ENCODE measurements around the gene SREK1.

SREK1 gene

GRCh38 chr5:66164044-66164790 is 20.1 kb downstream of the SREK1 start:
- no peak for DNase-seq (ENCODE audit: low read depth)

GRCh38 chr5:66168226-66168625 is 24.1 kb downstream of the SREK1 start:
- DNase-seq (ENCODE audit: low read depth) = no peak

DNA sequence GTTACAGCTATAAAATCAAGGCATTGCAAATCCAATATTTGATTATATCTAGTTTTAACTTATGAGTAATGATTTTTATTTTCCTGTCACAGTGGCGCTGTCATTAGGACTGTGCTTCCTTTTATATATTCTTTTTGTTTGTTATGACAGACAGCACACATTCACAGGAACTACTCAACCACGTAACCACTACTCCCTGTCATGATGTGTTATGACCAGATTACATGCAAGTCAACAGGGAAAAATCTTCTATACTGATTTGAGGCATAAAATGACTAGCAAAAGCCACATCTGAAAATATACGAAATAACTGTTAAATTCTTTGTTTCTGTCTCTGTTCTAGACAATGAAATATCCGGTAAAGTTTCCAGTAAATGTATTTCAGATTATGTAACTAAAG is 25.4 kb downstream of the SREK1 start:
- no peak for DNase-seq (ENCODE audit: low read depth)

- no peak for DNase-seq (ENCODE audit: low read depth)
These were observed 26.3 kb downstream of the SREK1 start for GRCh38 chr5:66170195-66170919.

- no peak for DNase-seq (ENCODE audit: low read depth)
These were observed 27.5 kb downstream of the SREK1 start for GRCh38 chr5:66171349-66172344.

DNA sequence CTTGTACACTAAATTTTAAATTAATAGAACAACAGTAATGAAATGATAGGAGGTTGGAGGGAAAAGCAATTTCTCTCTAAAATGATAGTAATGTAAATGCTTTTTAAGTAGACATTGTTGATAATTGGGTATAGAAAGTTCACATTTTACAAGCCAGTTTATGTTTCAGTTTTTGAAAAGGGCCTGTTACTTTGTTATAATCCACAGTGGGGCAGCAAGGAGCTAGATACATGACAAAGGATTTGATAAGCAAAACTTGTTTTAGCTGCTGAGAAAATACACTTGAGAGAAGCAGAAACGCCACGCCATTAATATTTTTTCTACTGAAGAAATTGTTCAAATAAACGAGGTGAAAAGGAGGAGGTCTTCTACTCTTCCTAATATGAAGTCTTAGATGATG is 30.2 kb downstream of the SREK1 start:
- DNase-seq (ENCODE audit: low read depth) = no peak

GRCh38 chr5:66178799-66179198 is 34.7 kb downstream of the SREK1 start:
- DNase-seq (ENCODE audit: low read depth) = no peak

DNA sequence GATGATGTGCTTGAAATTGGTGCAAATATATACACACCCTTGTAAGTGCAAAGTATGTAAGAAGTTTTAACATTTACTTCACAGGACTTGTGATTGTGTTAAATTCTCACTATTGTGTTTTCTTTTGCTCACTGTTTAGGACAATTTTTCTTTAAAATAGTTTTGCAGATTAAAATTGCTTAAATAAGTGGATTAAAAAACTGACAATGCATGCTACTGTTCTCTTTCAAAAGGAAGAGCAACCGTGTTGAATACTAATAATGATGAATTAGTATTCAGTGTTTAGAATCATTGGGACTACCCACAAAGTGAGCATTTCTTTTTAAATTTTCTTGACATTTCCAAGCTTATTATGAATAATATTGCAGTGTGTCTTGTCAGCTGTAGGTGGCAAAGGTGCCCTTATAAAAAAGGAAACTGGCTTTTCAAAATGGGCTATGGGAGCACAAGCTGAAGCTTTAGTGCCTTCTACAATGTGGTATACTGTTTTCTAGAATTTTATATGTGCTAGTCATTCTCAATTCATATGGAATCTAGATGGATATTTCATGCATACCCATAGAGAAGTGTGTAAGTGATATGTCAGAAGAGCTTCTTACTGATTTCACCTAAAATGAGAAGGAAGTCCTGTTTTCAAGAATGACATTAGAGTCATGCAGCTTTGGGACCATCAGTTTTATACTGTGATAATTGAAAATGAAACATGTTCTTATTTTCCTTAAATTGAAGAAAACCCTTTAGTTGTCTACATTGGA is 35.4 kb downstream of the SREK1 start:
- DNase-seq (ENCODE audit: low read depth) = no peak

GRCh38 chr5:66180282-66181155 is 36.4 kb downstream of the SREK1 start:
- DNase-seq (ENCODE audit: low read depth) = no peak

DNA sequence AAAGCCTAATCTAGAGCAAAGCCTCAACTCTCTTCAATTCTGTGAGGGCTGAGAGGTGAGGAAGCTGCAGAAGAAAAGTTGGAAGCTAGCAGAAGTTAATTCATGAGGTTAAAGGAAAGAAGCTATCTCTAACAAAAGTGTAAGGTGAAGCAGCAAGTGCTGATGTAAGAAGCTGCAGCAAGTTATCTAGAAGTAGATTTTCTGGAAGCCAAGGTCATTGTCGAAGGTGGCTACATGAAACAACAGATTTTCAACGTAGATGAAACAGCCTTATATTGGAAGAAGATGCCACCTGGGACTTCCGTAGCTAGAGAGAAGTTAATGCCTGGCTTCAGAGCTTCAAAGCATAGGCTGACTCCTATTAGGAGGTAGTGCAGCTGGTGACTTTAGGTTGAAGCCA is 42.0 kb downstream of the SREK1 start:
- DNase-seq (ENCODE audit: low read depth) = no peak

DNA sequence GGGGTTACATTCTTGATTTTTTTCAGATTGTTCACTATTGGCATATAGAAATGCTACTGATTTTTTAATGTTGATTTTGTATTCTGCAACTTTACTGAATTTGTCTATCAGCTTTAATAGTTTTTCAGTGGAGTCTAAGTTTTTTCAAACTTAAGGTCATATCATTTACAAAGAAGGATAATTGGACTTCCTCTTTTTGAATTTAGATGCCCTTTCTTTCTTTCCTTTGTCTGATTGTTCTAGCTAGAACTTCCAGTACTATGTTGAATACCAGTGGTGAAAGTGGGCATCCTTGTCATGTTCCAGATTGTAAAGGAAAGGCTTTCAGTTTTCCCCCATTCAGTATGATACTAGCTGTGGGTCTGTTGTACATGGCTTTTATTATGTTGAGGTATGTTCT is 49.3 kb downstream of the SREK1 start:
- no peak for DNase-seq (ENCODE audit: low read depth)

- no peak for DNase-seq (ENCODE audit: low read depth)
These were observed 53.8 kb downstream of the SREK1 start for GRCh38 chr5:66197764-66198405.

GRCh38 chr5:66198837-66199236 is 54.7 kb downstream of the SREK1 start:
- no peak for DNase-seq (ENCODE audit: low read depth)

DNA sequence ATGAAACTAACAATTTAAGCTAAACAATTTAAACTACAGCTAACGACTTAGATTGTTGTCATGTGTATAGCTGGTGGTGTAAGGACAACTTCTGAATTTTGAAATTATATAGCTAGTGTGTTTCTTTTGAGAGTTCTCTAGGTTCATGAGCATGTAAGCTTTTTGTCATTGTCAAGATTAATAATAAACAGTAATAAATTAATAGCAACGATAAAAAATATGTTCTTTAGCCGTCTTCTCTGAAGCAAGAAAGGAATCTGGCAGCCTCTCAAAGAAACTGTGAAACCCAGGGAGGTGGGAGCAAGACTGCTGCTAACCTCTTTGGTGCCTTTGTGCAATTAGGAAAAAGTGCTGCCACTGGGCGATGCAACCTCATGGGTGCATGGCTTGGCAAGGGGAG is 59.4 kb downstream of the SREK1 start:
- no peak for DNase-seq (ENCODE audit: low read depth)

- no peak for DNase-seq (ENCODE audit: low read depth)
These were observed 62.4 kb downstream of the SREK1 start for GRCh38 chr5:66206465-66206864.

GRCh38 chr5:66207800-66208561 is 63.9 kb downstream of the SREK1 start:
- no peak for DNase-seq (ENCODE audit: low read depth)

- no peak for DNase-seq (ENCODE audit: low read depth)
These were observed 65.2 kb downstream of the SREK1 start for GRCh38 chr5:66209350-66209749.

- DNase-seq (ENCODE audit: low read depth) = no peak
These were observed 65.7 kb downstream of the SREK1 start for GRCh38 chr5:66209794-66210193.

GRCh38 chr5:66213533-66213932 is 69.4 kb downstream of the SREK1 start:
- DNase-seq (ENCODE audit: low read depth) = no peak

All from stimulated activated CD8-positive, alpha-beta memory T cell treated with anti-CD3 and anti-CD28 coated beads, Interleukin-15, amount 100 ng/mL, for 24 hours (primary cell).